H54 (cell line): ENCODE results near the gene TTC17.
A peak's percentile ranks its signal among the peaks of the same experiment; 100 is the strongest.

Experiments used
- DNase-seq: peaks from one replicate; pipeline ENCODE4 v3.0.0; 2011; ENCODE audit warnings: low spot score, mixed read lengths; ENCODE audit not compliant: insufficient read length
- FAIRE-seq: peaks from 3 replicates; lab custom pipeline; 2011; peaks lifted over from hg19 to GRCh38; lab: Jason Lieb, UNC
- POLR2A ChIP-seq: IDR thresholded peaks from 2 replicates; pipeline ENCODE4 v1.6.1; 2011; ENCODE audit warnings: low read depth, mild to moderate bottlenecking, low read length

Gene TTC17

GRCh38 chr11:43511959-43512358 is 153.2 kb downstream of the TTC17 start:
- FAIRE-seq (no peak), DNase-seq (no peak)
- TF ChIP-seq POLR2A, result no peak

GRCh38 chr11:43515090-43515489 is 156.4 kb downstream of the TTC17 start:
- no peak for DNase-seq
- TF ChIP-seq POLR2A, result no peak
- FAIRE-seq, result no peak

GRCh38 chr11:43516316-43516850 is 157.7 kb downstream of the TTC17 start:
- no peak for FAIRE-seq
- no peak for DNase-seq
- no peak for TF ChIP-seq POLR2A

DNA sequence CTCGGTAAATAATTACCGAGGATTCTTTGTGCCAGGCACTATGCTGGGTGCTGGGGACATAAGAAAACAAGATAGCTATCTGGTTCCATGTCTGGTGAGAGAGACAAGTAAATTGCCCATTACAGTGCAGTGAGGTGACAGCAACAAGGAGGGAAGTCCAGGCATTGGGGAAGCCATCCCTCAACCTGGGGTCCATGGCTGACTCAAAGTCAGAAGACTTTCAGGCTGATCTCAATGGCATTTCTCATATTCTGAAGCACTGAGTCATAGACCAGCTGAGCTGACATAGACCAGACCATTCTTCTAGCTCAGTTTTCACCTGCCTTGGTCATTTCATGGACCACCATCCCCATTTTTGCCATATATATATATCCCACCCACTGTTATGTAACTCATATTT is 158.8 kb downstream of the TTC17 start:
- peak; percentile 30 for DNase-seq
- no peak for TF ChIP-seq POLR2A
- FAIRE-seq, result no peak

DNA sequence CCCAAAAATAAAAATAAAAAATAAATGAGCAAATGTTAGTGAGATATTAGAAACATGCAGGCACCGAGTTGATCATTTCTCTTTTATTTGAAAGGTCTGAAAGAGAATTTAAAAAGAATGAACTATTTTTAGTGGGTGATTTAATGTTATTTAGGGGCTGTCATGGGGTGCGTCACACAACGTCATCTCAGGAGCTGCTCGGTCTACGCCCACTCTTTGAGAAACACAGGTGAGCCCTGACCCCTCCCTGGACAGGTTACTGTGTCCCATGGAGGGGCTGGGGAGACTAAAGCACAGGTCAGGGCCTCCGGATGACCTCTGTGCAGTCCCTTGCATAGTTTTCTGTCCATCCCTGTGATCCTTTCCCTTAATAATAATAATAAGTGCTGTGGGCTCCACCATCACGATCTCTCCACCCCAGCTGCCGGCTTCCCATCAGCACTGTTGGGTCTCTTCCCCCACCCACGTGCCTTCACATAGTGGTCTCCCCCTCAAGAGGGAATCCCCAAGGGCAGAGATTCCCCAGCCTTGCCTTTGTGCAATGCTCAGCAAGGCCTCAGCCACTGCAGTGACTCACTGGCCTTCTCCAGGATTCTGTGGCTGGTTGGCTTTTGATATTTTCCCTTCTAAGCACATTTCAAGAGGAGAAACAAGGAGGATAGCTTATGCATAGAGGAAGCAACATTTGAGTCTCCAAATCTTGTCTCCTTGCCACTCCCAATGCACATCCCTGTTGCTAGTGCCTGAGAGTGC is 159.9 kb downstream of the TTC17 start:
- FAIRE-seq (no peak), DNase-seq (peak; percentile 47)

DNA sequence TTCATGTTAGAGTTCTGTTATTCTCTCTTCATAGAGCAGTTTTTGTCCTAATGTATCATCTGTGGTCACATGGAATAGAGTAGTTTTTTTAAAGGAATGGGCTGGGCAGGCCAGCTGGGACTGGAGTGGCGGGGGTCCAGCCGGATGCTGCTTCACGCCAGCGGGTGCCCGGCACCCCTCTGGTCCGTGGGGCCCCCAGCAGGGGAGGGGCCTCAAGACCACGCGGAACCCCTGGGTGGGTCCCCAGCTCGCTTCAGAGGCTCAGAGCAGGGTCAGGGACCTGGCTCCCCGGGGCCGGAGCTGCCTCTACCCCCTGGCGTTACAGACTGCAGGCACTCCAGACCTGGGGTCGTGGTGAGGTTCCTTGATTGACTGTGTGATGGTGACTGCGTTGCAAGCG is 162.8 kb downstream of the TTC17 start:
- FAIRE-seq (no peak), DNase-seq (no peak)
- no peak for TF ChIP-seq POLR2A

More for the DNA sequence above, 159.9 kb downstream of the TTC17 start:
- no peak for TF ChIP-seq POLR2A

GRCh38 chr11:43523632-43524031 is 164.9 kb downstream of the TTC17 start:
- no peak for FAIRE-seq
- TF ChIP-seq POLR2A, result no peak
- no peak for DNase-seq

GRCh38 chr11:43532041-43532440 is 173.3 kb downstream of the TTC17 start:
- no peak for DNase-seq
- TF ChIP-seq POLR2A, result no peak
- FAIRE-seq, result no peak

- no peak for DNase-seq
- no peak for TF ChIP-seq POLR2A
Measured at GRCh38 chr11:43537833-43538615, 179.3 kb downstream of the TTC17 start.

DNA sequence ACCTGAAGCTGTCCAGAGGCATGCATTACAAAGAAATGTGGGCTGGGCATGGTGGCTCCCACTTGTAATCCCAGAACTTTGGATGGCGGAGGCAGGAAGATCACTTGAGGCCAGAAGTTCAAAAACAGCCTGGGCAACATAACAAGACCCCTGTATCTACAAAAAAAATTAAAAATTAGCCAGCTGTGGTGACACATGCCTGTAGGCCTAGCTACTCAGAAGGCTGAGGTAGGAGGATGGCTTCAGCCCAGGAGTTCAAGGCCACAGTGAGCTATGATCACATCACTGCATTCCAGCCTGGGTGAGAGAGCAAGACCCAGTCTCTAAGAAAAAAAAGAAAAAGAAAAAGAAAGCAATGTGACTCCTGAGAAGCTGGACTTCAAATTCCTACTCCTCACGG is 183.3 kb downstream of the TTC17 start:
- TF ChIP-seq POLR2A, result no peak
- FAIRE-seq (no peak), DNase-seq (no peak)

More at GRCh38 chr11:43537833-43538615, 179.3 kb downstream of the TTC17 start:
- no peak for FAIRE-seq

- no peak for FAIRE-seq
- no peak for DNase-seq
- no peak for TF ChIP-seq POLR2A
Measured at GRCh38 chr11:43542750-43543712, 184.3 kb downstream of the TTC17 start.
